SK-N-SH treated with all-trans-retinoic acid at 6 μM for 48 hours (cell line): ENCODE measurements around the gene CCDC102A.

Source experiments
- ARNTL ChIP-seq: fragments of 450-650 bp; formaldehyde crosslinking; IDR thresholded peaks from 2 replicates; pipeline ENCODE4 v1.5.0; 2020; ENCODE audit warnings: low read depth, mild to moderate bottlenecking, moderate library complexity, borderline replicate concordance
- CREB5 ChIP-seq: fragments of 250-450 bp; sonication (Bioruptor Pico); IDR thresholded peaks from 2 replicates; pipeline ENCODE4 v1.5.1; 2020; ENCODE audit warnings: low read depth, mild to moderate bottlenecking, moderate library complexity
- CSDC2 ChIP-seq: fragments of 250-450 bp; sonication (Bioruptor Pico); IDR thresholded peaks from 2 replicates; pipeline ENCODE4 v1.5.0; 2020; ENCODE audit warnings: mild to moderate bottlenecking, moderate library complexity
- GLIS3 ChIP-seq: fragments of 250-450 bp; sonication (Bioruptor Pico); IDR thresholded peaks from 2 replicates; pipeline ENCODE4 v1.5.0; 2020; ENCODE audit warnings: mild to moderate bottlenecking, moderate library complexity
- PPARA ChIP-seq: fragments of 250-450 bp; sonication (Bioruptor Pico); IDR thresholded peaks from 2 replicates; pipeline ENCODE4 v1.5.0; 2020; ENCODE audit warnings: mild to moderate bottlenecking, borderline replicate concordance
- RARB ChIP-seq: fragments of 250-450 bp; sonication (Bioruptor Pico); IDR thresholded peaks from 2 replicates; pipeline ENCODE4 v1.8.0; 2021; ENCODE audit warnings: mild to moderate bottlenecking, moderate library complexity
- TOX ChIP-seq: fragments of 250-450 bp; sonication (Bioruptor Pico); IDR thresholded peaks from 2 replicates; pipeline ENCODE4 v1.8.0; 2021; ENCODE audit warnings: mild to moderate bottlenecking, moderate library complexity, borderline replicate concordance
- ZFP3 ChIP-seq: fragments of 250-450 bp; sonication (Bioruptor Pico); IDR thresholded peaks from 2 replicates; pipeline ENCODE4 v1.5.0; 2020; ENCODE audit warnings: mild to moderate bottlenecking, moderate library complexity

- TF ChIP-seq RARB (no peak), ZFP3 (CRISPR knock-in tag) (no peak), ARNTL (CRISPR knock-in tag) (no peak), CREB5 (no peak), CSDC2 (CRISPR knock-in tag) (no peak), GLIS3 (CRISPR knock-in tag) (no peak), PPARA (CRISPR knock-in tag) (no peak), TOX (no peak)
Measured at GRCh38 chr16:57471852-57472664, 64.3 kb downstream of the CCDC102A start.
